Stimulated activated CD8-positive, alpha-beta memory T cell treated with anti-CD3 and anti-CD28 coated beads, Interleukin-15, amount 100 ng/mL, for 48 hours (primary cell): Measurements from ENCODE around the gene ZCCHC18.

Experiments
- DNase-seq, 2 donors: peaks; one replicate each; pipeline ENCODE4 v3.0.0-alpha.2; 2020; ENCODE audit warnings: low read depth in 2 of 2

ZCCHC18 gene

DNA sequence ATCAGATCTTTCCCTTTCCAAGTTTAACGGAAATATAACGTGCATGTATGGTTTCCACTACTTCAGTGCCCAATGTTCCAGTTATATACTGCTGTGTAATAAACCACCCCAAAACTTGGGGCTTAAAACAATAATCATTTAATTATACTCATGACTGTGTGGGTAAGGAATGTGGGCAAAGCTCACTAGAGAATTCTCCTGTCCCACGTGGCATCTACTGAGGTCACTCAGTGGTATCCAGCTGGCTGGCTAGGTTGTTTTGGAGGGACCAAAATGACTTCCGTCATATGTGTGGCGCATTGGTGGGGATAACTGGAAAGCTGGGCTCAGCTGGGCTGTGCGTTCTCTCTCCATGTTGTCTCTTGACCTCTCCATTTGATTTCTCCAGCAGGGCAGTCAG lies 18.5 kb downstream of the ZCCHC18 start:
- no peak for DNase-seq

DNA sequence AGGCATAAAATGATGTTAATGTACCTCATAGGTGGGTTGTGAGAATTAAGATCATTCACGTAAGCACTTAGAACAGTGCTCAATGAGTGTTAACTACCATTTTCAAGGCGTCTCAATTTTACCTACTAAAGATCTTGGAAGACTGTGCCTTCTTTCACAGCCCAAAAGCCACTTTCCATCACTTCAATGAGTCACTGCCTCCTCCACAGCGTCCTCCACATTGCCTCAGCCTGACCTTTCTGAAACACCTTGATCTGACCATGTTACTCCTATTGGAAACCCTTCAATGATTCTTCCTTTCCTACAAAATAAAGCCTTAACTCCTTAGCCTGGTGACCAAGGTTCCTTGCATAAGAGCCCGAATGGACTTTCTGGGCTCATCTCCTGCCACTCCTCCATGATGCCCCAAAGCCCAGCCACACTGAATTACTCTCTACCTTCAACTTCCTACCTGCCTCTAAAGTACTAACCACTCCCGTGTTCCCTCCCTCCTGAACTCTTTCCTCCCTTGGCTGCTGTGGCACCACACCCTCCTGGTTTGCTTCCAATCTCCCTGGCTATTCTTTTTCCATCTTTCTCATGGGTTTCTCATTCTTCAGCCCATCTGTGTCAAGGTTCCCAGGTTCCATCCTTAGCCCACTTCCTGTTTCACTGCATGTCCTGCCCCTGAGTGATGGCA lies 22.4 kb downstream of the ZCCHC18 start:
- no peak for DNase-seq

DNA sequence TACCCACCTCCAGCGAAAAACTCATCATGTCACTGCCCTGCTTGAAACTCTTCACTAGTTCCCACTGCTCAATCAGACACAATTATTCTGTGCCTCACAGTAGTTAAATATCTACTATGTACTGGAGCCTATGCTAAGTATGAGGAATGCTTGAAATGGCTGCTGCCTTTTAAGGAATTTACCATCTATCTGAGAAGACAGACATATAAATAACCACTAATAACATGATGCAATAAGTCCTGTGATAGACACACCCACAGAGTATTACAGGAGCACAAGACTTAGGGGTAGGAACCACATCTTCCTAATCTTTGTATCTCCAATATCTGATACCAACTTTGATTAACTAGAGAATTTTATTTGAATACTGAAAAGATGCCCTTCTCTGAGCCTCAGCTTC lies 23.4 kb downstream of the ZCCHC18 start:
- no peak for DNase-seq

DNA sequence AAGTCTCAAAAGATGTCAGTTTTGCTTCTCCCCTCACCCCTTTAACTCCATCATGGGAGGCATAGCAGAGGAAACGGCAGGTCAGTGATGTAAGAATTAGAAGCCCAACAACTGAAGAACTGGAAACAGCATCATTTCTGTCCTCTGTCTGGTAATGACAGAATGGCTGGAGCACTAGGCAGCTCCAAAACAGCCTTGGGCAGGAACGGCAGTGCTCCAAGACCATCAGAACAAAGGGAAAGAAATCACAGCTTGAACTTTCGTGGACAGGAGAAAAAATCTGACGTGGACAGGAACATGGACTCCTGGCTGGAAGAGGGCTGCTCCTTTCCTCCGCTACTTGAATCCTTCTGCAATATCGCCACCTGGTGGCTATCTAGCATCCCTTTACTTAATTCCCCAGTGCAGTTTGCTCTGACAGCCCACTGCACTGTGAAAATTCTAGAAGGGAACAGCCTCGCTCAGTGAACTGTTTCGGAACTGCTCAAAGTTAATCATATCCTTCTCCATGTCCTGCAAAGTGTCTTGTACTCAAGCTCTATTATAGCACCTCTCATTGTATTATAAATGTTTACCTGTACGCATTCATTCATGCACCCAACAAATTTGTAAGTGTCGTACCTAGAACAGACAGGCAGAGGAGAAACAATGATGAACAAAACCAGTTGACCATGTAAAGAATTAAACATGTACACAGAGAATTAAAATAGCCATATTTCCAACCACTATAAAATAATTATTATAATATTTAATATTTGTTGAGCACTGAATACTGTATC lies 24.1 kb downstream of the ZCCHC18 start:
- peak in 1 of 2 donors; percentile 29 for DNase-seq

DNA sequence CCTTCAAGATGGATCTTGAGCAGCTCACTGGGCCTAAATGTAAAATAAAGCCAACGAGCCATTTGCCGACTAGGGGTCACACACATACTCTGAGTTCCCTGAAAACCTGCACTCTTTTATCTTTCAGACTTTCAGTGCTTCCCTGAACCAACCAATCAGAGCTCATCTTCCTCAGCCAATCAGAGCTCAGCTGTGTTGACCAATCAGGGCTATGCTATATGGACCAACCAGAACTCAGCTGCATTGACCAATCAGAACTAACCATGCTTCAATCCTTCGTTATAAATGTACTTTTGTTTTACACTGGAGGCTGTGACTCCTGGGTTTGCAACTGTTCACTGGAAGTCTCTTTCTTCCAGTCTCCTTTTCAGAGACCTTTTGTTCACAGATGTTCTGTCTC lies 25.2 kb downstream of the ZCCHC18 start:
- no peak for DNase-seq

DNA sequence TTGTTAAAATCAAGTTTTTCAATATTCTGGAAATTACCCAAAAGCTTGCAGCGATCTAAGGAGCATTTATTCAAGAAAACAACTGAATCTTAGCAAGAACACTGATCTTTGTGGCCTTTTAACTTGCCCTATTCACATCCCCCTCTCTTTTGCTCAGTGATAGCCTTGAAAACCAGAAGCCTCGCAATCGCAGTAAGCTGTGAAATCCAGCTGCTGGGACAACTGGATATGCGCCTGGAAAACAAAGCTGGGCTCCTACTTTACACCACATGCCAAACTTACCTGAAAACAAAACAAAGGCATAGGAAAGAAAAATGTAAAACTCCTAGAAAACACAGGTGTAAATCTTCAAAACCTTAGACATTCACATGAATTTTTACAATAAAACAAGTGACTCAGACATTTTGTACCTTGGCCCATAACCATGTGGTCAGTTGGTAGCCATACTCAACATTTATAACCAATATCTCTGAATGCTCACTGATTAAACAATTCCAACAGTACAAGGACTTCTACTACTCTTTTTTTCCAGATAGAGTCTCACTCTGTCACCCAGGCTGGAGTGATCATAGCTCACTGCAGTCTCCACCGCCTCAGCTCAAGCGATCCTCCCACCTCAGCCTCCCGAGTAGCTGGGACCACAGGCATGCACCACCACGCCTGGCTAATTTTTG lies 28.9 kb downstream of the ZCCHC18 start:
- DNase-seq, result no peak

DNA sequence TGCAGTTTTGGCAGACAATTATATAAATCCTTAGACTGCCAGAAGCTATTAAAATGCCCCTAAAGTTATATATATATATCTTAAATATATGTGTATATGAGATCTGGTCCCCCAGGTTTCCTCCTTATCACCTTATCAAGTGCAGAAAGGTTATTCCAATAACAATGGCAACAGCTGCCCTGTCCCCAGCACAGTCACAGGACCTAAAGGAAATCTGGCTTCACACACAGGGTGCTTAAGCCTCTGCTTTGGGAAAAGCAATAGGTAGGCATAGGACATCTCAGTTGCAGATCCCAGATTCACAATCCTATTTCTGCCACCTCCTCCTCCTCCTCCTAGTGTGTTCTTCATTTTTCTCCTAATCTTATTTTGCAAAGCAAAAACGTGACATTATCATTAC lies 38.7 kb downstream of the ZCCHC18 start:
- no peak for DNase-seq

DNA sequence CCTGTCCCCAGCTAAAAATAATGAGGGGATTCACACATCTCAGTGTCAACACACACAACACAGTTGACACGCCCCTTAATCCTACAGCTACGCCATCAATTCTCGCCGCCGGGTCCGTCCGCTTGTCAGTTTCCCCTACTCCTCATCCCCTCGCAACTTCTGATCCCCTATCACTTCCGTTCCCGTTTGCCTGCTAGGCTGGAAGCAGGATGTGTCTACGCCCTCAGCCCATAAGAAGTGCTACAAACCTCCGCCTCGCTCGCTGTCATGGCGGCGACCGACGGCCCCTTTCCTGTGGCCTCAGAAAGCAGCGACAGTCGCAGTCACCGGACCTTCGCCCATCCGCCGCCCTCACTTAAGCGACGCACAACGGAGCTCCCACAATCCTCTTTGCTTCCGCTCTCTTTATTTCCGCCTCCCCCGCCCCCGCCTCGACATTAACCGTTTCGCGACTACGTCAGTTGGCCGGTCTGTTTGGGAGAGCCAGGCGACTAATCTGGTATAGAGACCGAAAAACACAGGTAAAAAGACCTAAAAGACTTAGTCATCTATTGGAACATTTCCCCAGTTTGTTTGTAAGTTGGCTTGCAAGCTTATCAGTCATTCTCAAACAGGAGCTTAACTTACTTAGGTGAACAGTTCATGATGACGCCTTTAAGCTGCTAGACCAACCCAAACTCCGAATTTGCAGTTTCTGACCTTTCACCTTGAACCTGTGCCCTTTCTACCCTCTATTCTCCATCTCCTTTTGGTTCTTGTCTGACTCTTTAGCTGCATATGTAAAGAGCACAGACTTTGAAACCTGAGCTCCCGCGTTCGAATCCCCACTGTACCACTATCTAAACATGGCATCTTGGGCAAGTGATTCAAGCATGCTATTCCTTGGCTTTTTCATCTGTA lies 44.6 kb downstream of the ZCCHC18 start, which contains the start of gene SLC25A53:
TSS of gene SLC25A53 (minus strand) at position 380 of the 900 bp plus-strand sequence. CDS start 51,752 bp downstream, outside the sequence.
- peak; percentile 47 to 61 for DNase-seq
